ENCODE data around the gene ZNF835. TPM values are rescaled to one million over a fixed set of nuclear protein-coding genes. Genes with fewer than 3 reads are reported as not detected.

ZNF835 gene
- total RNA-seq, 1 experiment from 2014 or later = 0.07 TPM

GRCh38 chr19:56633021-56633420, 38.5 kb downstream of the ZNF835 start:
- no peak overlapping the region for H3K27ac Mint-ChIP-seq
- no peak overlapping the region for H4K5ac ChIP-seq (ENCODE audit: insufficient read length, low read depth, low read length)
- H2AFZ ChIP-seq (ENCODE audit: low read length) = no peak overlapping the region
- peaks cover 4 to 36% (median 13%) of the 10 kb centered on the region in 3 experiments for H3K36me3 Mint-ChIP-seq (ENCODE audit: insufficient read depth in 1 of 3, low read depth in 3 of 3)
- no peak overlapping the region for H2BK15ac ChIP-seq (ENCODE audit: low read depth, low read length)
- H4K8ac ChIP-seq (replicated peaks; ENCODE audit: insufficient read length, low read depth, low read length) = no peak overlapping the region
- H3K27me3 Mint-ChIP-seq (ENCODE audit: low read depth) = peaks cover 3% of the 10 kb centered on the region
- no peak overlapping the region for H3K4me2 ChIP-seq (ENCODE audit: insufficient read depth, insufficient read length, low read length)
- DNase-seq = no peak
- no peak overlapping the region for H3K18ac ChIP-seq (ENCODE audit: insufficient read length, low read depth, low read length)
- peaks cover 39% of the 10 kb centered on the region for H3K9me3 ChIP-seq (ENCODE audit: control insufficient read depth, low read depth, low read length)
- no peak overlapping the region for H4K91ac ChIP-seq (ENCODE audit: insufficient read length, low read depth, low read length)
- H3K4ac ChIP-seq (ENCODE audit: low read depth, low read length) = no peak overlapping the region
- no CpG with 5 or more reads among the region's 1 CpG for WGBS (ENCODE audit: extremely low coverage, insufficient read length, low lambda C conversion rate)
- no peak overlapping the region for H3K4me3 Mint-ChIP-seq
- H2BK20ac ChIP-seq (ENCODE audit: low read depth, low read length, poor library complexity, severe bottlenecking) = no peak overlapping the region
- H3K23ac ChIP-seq (ENCODE audit: insufficient read length, low read depth, low read length) = no peak overlapping the region
- no peak overlapping the region for H3K27ac ChIP-seq (ENCODE audit: insufficient read length, low read depth, low read length)
- H3K79me2 ChIP-seq (ENCODE audit: insufficient read depth, low read length) = no peaks in the 10 kb centered on the region
- H3K4me1 Mint-ChIP-seq = no peaks in the 10 kb centered on the region
- H3T11ph ChIP-seq (ENCODE audit: low read length) = no peak overlapping the region
- no peak overlapping the region for H3K9ac ChIP-seq (ENCODE audit: extremely low read depth, insufficient read length, low read length)
- no peak overlapping the region for H3K14ac ChIP-seq (ENCODE audit: insufficient read depth, low read length)
- H3K56ac ChIP-seq (ENCODE audit: insufficient read length, low read depth, low read length) = no peak overlapping the region
- peaks cover 89 to 90% of the 10 kb centered on the region in 2 experiments for H3K9me3 Mint-ChIP-seq
- no peak overlapping the region for H2BK5ac ChIP-seq (ENCODE audit: insufficient read length, low read length)
- TF ChIP-seq CTCF (conservative IDR thresholded peaks at IDR 0.05) = no peak
- no peak overlapping the region for H2BK12ac ChIP-seq (ENCODE audit: insufficient read length, low read depth, low read length)
- peaks cover 3% of the 10 kb centered on the region for H3K23me2 ChIP-seq (ENCODE audit: insufficient read length, low read depth, low read length, poor library complexity, severe bottlenecking)
- H4K20me1 ChIP-seq (ENCODE audit: control insufficient read depth, insufficient read depth, insufficient read length) = no peaks in the 10 kb centered on the region
- no peak overlapping the region for H2AK5ac ChIP-seq (ENCODE audit: insufficient read length, low read length)
- H2BK120ac ChIP-seq (ENCODE audit: low read depth, low read length, poor library complexity, severe bottlenecking) = no peak overlapping the region
- no peaks in the 10 kb centered on the region for H3K4me1 ChIP-seq (ENCODE audit: insufficient read depth, low read length)
- no peaks in the 10 kb centered on the region for H3K27me3 ChIP-seq (ENCODE audit: insufficient read depth, low read length)
- H3K79me1 ChIP-seq (ENCODE audit: insufficient read depth, low read depth, low read length, poor library complexity, severe bottlenecking) = no peaks in the 10 kb centered on the region
